K562 (cell line): ENCODE data around the gene ADNP. TPM values are rescaled to one million over a fixed set of nuclear protein-coding genes. Genes with fewer than 3 reads are reported as not detected.

ENCODE experiments used
- CEBPB ChIP-seq: fragments of 450-650 bp; IDR thresholded peaks from 2 replicates; pipeline ENCODE4 v1.6.1; 2016; ENCODE audit warnings: missing genetic modification characterization, missing compliant biosample characterization
- EGR1 ChIP-seq: fragments of 450-650 bp; conservative IDR thresholded peaks from 2 replicates; pipeline ENCODE4 v1.6.1; 2017; ENCODE audit warnings: mild to moderate bottlenecking
- ESRRB ChIP-seq: fragments of 250-450 bp; sonication (Bioruptor Pico); IDR thresholded peaks from 2 replicates; pipeline ENCODE4 v1.5.0; 2020; ENCODE audit warnings: mild to moderate bottlenecking, moderate library complexity, borderline replicate concordance
- FOXM1 ChIP-seq, 2 experiments: fragments of 450-650 bp in 1 of 2; sonication (generic) in 1 of 2; formaldehyde crosslinking in 1 of 2; IDR thresholded peaks; 2 replicates each; pipeline versions ENCODE4 v1.6.1 to v1.9.0; 2017 to 2022; ENCODE audit warnings: low read depth in 2 of 2, mild to moderate bottlenecking in 2 of 2, missing genetic modification reagents in 1 of 2, moderate library complexity in 1 of 2
- FUS ChIP-seq: fragments of 200-400 bp; formaldehyde crosslinking; optimal IDR thresholded peaks from 2 replicates; pipeline ENCODE3; 2017; ENCODE audit warnings: low read depth, low read length
- HMGN3 ChIP-seq: IDR thresholded peaks from 2 replicates; pipeline ENCODE4 v1.6.1; 2011; ENCODE audit warnings: borderline replicate concordance, low read depth, mild to moderate bottlenecking, mixed read lengths, low read length; ENCODE audit not compliant: insufficient read length; ENCODE audit errors: extremely low read depth
- NFRKB ChIP-seq: fragments of 450-650 bp; IDR thresholded peaks from 2 replicates; pipeline ENCODE4 v1.6.1; 2016; ENCODE audit warnings: low read depth
- NFYB ChIP-seq: IDR thresholded peaks from 2 replicates; pipeline ENCODE4 v1.6.1; 2011; ENCODE audit warnings: mild to moderate bottlenecking, moderate library complexity; ENCODE audit not compliant: insufficient read length; ENCODE audit errors: extremely low read depth
- RBM14 ChIP-seq: fragments of 200-400 bp; formaldehyde crosslinking; IDR thresholded peaks from 2 replicates; pipeline ENCODE4 v1.6.1; 2018; ENCODE audit warnings: low read depth, mild to moderate bottlenecking, low read length, moderate library complexity, borderline replicate concordance; ENCODE audit not compliant: insufficient read depth
- RBM34 ChIP-seq: fragments of 200-400 bp; formaldehyde crosslinking; IDR thresholded peaks from 2 replicates; pipeline ENCODE4 v1.6.1; 2018; ENCODE audit warnings: low read length, borderline replicate concordance; ENCODE audit not compliant: insufficient read depth
- SMARCA4 ChIP-seq: fragments of 450-650 bp; IDR thresholded peaks from 2 replicates; pipeline ENCODE4 v1.6.1; 2016
- SRSF1 ChIP-seq: fragments of 200-400 bp; formaldehyde crosslinking; IDR thresholded peaks from 2 replicates; pipeline ENCODE4 v1.6.1; 2017; ENCODE audit warnings: mild to moderate bottlenecking, low read depth, low read length, moderate library complexity
- SRSF9 ChIP-seq: fragments of 200-400 bp; formaldehyde crosslinking; IDR thresholded peaks from 2 replicates; pipeline ENCODE4 v1.6.1; 2017; ENCODE audit warnings: low read depth, low read length, borderline replicate concordance
- TOE1 ChIP-seq, 2 experiments: fragments of 450-650 bp in 1 of 2; sonication (generic) in 1 of 2; formaldehyde crosslinking in 1 of 2; IDR thresholded peaks; 2 replicates each; pipeline versions ENCODE4 v1.7.1 to v1.8.0; 2016 to 2022; ENCODE audit warnings: borderline replicate concordance in 2 of 2, mild to moderate bottlenecking in 2 of 2, antibody characterized with exemption in 1 of 2, inconsistent platforms in 1 of 2, low read depth in 1 of 2, missing genetic modification reagents in 1 of 2, moderate library complexity in 1 of 2
- TSC22D4 ChIP-seq: fragments of 450-650 bp; IDR thresholded peaks from 2 replicates; pipeline ENCODE4 v1.6.1; 2016; ENCODE audit warnings: missing genetic modification characterization, missing biosample characterization, control low read depth
- XRCC4 ChIP-seq: IDR thresholded peaks from one replicate; pipeline ENCODE4 v1.6.1; 2011; ENCODE audit not compliant: insufficient read depth, insufficient read length; ENCODE audit errors: extremely low read depth
- ZBED1 ChIP-seq: IDR thresholded peaks from 2 replicates; pipeline ENCODE4 v1.6.1; 2014
- ZC3H11A ChIP-seq: IDR thresholded peaks from 2 replicates; pipeline ENCODE4 v1.6.1; 2012; ENCODE audit warnings: low read depth, low read length, improper control_type of control experiment
- ZNF324 ChIP-seq: fragments of 250-450 bp; sonication (Bioruptor Pico); IDR thresholded peaks from 2 replicates; pipeline ENCODE4 v1.4.0; 2020; ENCODE audit warnings: mild to moderate bottlenecking
- ZNF445 ChIP-seq: fragments of 250-450 bp; sonication (Bioruptor Pico); IDR thresholded peaks from 2 replicates; pipeline ENCODE4 v1.4.0; 2020; ENCODE audit warnings: low read depth, mild to moderate bottlenecking, moderate library complexity
- polyA plus RNA-seq, 8 experiments: library from polyadenylated mRNA; depleted of rRNA in 4 of 8; stranded (reverse) in 5 of 8; unstranded in 3 of 8; fragments of >200 nt; fragmentation: Nextera tagmentation in 2 of 8; fragmentation: Illumina TruSeq in 1 of 8; extraction: Ambion mirVana in 2 of 8; extraction: Trizol in 1 of 8; gene quantifications; 2 replicates each; pipeline versions ENCODE4 v1.2.1 to v1.2.3, GENCODE V29; 2011 to 2014; ENCODE audit warnings: inconsistent platforms in 1 of 8, missing spikeins in 1 of 8
- total RNA-seq, 7 experiments: library from RNA; depleted of rRNA in 6 of 7; stranded (reverse); fragments of >200 nt in 6 of 7; fragmentation: Illumina TruSeq in 2 of 7; extraction: Trizol in 2 of 7; gene quantifications; 2 replicates each; pipeline versions ENCODE4 v1.2.1 to v1.2.3, GENCODE V29; 2011 to 2021; ENCODE audit warnings: low replicate concordance in 1 of 7
- TF ChIP-seq, protein P1 (sequence below), 2 experiments: fragments of 450-650 bp; conservative IDR thresholded peaks; 2 replicates each; pipeline ENCODE4 v1.6.1; 2017; ENCODE audit warnings: mild to moderate bottlenecking in 2 of 2, moderate library complexity in 2 of 2
- TF ChIP-seq, protein P2 (sequence below): IDR thresholded peaks from 2 replicates; pipeline ENCODE4 v1.6.1; 2016; ENCODE audit warnings: missing genetic modification characterization, missing compliant biosample characterization
- TF ChIP-seq, protein P3 (sequence below), 2 experiments: IDR thresholded peaks; 2 replicates each; pipeline ENCODE4 v1.6.1; 2011; ENCODE audit warnings: borderline replicate concordance in 1 of 2, control low read depth in 1 of 2, low read depth in 1 of 2, low read length in 1 of 2, mild to moderate bottlenecking in 1 of 2, mixed read lengths in 1 of 2, moderate library complexity in 1 of 2; ENCODE audit not compliant: insufficient read depth in 1 of 2, insufficient read length in 1 of 2, poor library complexity in 1 of 2, severe bottlenecking in 1 of 2; ENCODE audit errors: extremely low read depth in 1 of 2

Gene ADNP
- total and polyA plus RNA-seq, 9 of the 15 experiments (the other 6 are each of a cell fraction or from before 2014, with no cell fraction given), result 17.8 to 59.9 (median 25.3) TPM

DNA sequence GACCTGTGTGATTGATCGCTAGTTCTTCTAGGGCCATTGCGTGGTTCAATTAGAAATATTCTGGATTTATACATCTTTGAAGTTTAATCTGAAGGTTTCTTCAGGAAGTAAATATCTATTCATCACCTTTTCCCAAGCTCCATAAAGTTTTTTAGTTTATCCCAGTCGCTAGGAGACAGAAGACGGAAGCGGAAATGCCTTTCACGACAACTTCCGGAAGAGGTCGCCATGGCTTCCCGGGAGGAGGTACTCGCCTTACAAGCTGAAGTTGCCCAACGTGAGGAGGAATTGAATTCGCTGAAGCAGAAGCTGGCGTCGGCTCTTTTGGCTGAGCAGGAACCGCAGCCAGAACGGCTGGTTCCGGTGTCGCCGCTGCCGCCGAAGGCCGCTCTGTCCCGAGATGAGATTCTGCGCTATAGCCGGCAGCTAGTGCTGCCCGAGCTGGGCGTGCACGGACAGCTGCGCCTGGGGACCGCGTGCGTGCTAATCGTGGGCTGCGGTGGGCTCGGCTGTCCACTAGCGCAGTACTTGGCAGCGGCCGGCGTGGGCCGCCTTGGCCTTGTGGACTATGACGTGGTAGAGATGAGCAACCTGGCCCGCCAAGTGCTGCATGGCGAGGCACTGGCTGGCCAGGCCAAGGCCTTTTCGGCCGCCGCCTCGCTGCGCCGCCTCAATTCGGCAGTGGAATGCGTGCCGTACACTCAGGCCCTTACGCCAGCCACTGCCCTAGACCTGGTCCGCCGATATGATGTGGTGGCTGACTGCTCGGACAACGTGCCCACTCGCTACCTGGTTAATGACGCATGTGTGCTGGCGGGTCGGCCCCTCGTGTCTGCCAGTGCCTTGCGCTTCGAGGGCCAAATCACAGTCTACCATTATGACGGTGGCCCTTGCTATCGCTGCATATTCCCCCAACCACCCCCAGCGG lies 27.6 kb upstream of the ADNP start, which contains the start of gene MOCS3 (continued):
- TF ChIP-seq, protein P1, sequence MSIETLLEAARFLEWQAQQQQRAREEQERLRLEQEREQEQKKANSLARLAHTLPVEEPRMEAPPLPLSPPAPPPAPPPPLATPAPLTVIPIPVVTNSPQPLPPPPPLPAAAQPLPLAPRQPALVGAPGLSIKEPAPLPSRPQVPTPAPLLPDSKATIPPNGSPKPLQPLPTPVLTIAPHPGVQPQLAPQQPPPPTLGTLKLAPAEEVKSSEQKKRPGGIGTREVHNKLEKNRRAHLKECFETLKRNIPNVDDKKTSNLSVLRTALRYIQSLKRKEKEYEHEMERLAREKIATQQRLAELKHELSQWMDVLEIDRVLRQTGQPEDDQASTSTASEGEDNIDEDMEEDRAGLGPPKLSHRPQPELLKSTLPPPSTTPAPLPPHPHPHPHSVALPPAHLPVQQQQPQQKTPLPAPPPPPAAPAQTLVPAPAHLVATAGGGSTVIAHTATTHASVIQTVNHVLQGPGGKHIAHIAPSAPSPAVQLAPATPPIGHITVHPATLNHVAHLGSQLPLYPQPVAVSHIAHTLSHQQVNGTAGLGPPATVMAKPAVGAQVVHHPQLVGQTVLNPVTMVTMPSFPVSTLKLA (conservative IDR thresholded peaks at IDR 0.05), result peak; percentile 76 to 90
- TF ChIP-seq EGR1 (peak; percentile 66), ZNF445 (no peak), HMGN3 (peak; percentile 72), CEBPB (tag) (peak; percentile 70), ZBED1 (no peak), ESRRB (no peak), XRCC4 (no peak), SRSF1 (no peak), RBM14 (no peak), NFRKB (no peak), TSC22D4 (tag) (no peak), SMARCA4 (no peak), FOXM1 (IDR thresholded peaks at IDR 0.05; ENCODE audit: low read depth) (no peak), FOXM1 (CRISPR knock-in tag; IDR thresholded peaks at IDR 0.05; ENCODE audit: low read depth) (no peak), ZC3H11A (no peak), TOE1 (IDR thresholded peaks at IDR 0.05; ENCODE audit: borderline replicate concordance) (no peak), TOE1 (CRISPR knock-in tag; IDR thresholded peaks at IDR 0.05; ENCODE audit: borderline replicate concordance, low read depth) (no peak), NFYB (no peak), ZNF324 (no peak), SRSF9 (no peak), FUS (no peak), RBM34 (no peak)
- TF ChIP-seq, protein P2, sequence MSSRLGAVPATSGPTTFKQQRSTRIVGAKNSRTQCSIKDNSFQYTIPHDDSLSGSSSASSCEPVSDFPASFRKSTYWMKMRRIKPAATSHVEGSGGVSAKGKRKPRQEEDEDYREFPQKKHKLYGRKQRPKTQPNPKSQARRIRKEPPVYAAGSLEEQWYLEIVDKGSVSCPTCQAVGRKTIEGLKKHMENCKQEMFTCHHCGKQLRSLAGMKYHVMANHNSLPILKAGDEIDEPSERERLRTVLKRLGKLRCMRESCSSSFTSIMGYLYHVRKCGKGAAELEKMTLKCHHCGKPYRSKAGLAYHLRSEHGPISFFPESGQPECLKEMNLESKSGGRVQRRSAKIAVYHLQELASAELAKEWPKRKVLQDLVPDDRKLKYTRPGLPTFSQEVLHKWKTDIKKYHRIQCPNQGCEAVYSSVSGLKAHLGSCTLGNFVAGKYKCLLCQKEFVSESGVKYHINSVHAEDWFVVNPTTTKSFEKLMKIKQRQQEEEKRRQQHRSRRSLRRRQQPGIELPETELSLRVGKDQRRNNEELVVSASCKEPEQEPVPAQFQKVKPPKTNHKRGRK, result no peak
- TF ChIP-seq, protein P3, sequence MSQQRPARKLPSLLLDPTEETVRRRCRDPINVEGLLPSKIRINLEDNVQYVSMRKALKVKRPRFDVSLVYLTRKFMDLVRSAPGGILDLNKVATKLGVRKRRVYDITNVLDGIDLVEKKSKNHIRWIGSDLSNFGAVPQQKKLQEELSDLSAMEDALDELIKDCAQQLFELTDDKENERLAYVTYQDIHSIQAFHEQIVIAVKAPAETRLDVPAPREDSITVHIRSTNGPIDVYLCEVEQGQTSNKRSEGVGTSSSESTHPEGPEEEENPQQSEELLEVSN (IDR thresholded peaks at IDR 0.05; ENCODE audit: borderline replicate concordance in 1 of 2, extremely low read depth in 1 of 2, insufficient read depth in 1 of 2, insufficient read length in 1 of 2, low read depth in 1 of 2, low read length in 1 of 2, poor library complexity in 1 of 2, severe bottlenecking in 1 of 2), result peak; percentile 36 to 67
